OCI-LY7 (cell line): ENCODE data around the gene NCF4. TPM values are rescaled to one million over a fixed set of nuclear protein-coding genes. Genes with fewer than 3 reads are reported as not detected.

Experiments used
- BruUV-seq: library from RNA; stranded (reverse); fragments of 400-500 nt; replicated peaks from 2 replicates; lab custom pipeline; 2021; lab: Mats Ljungman, UMichigan
- CTCF ChIA-PET: fragments of 300-600 bp; sonication (Branson Sonifier 250); formaldehyde crosslinking; loops from one replicate; lab custom pipeline; 2022; ENCODE audit warnings: antibody characterized with exemption; ENCODE audit not compliant: unreplicated experiment; lab: Charles Lee
- POLR2A ChIA-PET: fragments of 300-600 bp; sonication (Branson Sonifier 250); formaldehyde crosslinking; loops from one replicate; lab custom pipeline; 2022; ENCODE audit warnings: antibody characterized with exemption; lab: Charles Lee
- DNase-seq: peaks from one replicate; pipeline ENCODE4 v3.0.0-alpha.2; 2015; ENCODE audit warnings: low spot score
- H2AFZ ChIP-seq: fragments of 200-600 bp; sonication (generic), shearing (Covaris generic); 2 replicates; pipeline ENCODE4 v1.6.1; 2014; ENCODE audit warnings: mild to moderate bottlenecking, antibody characterized with exemption, low read length, moderate library complexity
- H3K27ac ChIP-seq: fragments of 200-600 bp; sonication (generic); 2 replicates; pipeline ENCODE4 v1.5.1; 2014; ENCODE audit warnings: mixed run types, low read depth, mild to moderate bottlenecking, moderate library complexity, low read length, inconsistent platforms; ENCODE audit not compliant: poor library complexity, severe bottlenecking
- H3K36me3 ChIP-seq: fragments of 200-600 bp; sonication (generic); 2 replicates; pipeline ENCODE4 v1.6.1; 2014; ENCODE audit warnings: mild to moderate bottlenecking, antibody characterized with exemption, low read length, moderate library complexity, mixed read lengths; ENCODE audit not compliant: insufficient read depth
- H3K4me1 ChIP-seq: fragments of 200-600 bp; sonication (generic); 2 replicates; pipeline ENCODE4 v1.5.1; 2014; ENCODE audit warnings: mild to moderate bottlenecking, low read length; ENCODE audit not compliant: insufficient read depth, poor library complexity, severe bottlenecking
- H3K4me2 ChIP-seq: fragments of 200-600 bp; sonication (generic); 2 replicates; pipeline ENCODE4 v1.6.1; 2014; ENCODE audit warnings: mild to moderate bottlenecking, low read length
- H3K4me3 ChIP-seq: fragments of 200-600 bp; sonication (generic); 2 replicates; pipeline ENCODE4 v1.5.1; 2014; ENCODE audit warnings: mild to moderate bottlenecking, low read depth, low read length; ENCODE audit not compliant: poor library complexity, severe bottlenecking
- H3K79me2 ChIP-seq: fragments of 200-600 bp; sonication (generic); 2 replicates; pipeline ENCODE4 v1.6.1; 2016; ENCODE audit warnings: low read depth, mild to moderate bottlenecking, low read length, moderate library complexity, mixed read lengths; ENCODE audit not compliant: insufficient read depth
- H3K9me2 ChIP-seq: fragments of 200-600 bp; sonication (generic); 2 replicates; pipeline ENCODE4 v1.6.1; 2016; ENCODE audit warnings: mild to moderate bottlenecking, low read length, mixed read lengths; ENCODE audit not compliant: insufficient read depth
- H3K9me3 ChIP-seq: fragments of 200-600 bp; sonication (generic); 2 replicates; pipeline ENCODE4 v1.6.1; 2014; ENCODE audit warnings: mild to moderate bottlenecking, mixed run types, low read length, mixed read lengths
- H4K20me1 ChIP-seq: fragments of 200-600 bp; sonication (generic); 2 replicates; pipeline ENCODE4 v1.6.1; 2014; ENCODE audit warnings: mild to moderate bottlenecking, antibody characterized with exemption, low read length, moderate library complexity, mixed read lengths; ENCODE audit not compliant: insufficient read depth
- CTCF ChIP-seq: fragments of 200-600 bp; sonication (generic); conservative IDR thresholded peaks from 2 replicates; pipeline ENCODE4 v1.5.1; 2014; ENCODE audit warnings: mild to moderate bottlenecking, antibody characterized with exemption, low read length, moderate library complexity, mixed read lengths
- EZH2phosphoT487 ChIP-seq: fragments of 200-600 bp; sonication (generic); IDR thresholded peaks from 2 replicates; pipeline ENCODE4 v1.6.1; 2018; ENCODE audit warnings: low read depth, borderline replicate concordance, mild to moderate bottlenecking, mixed run types, antibody characterized with exemption, low read length, moderate library complexity, mixed read lengths
- intact Hi-C: fragments of 100-400 bp; cut with micrococcal nuclease; formaldehyde crosslinking; loops from one replicate; pipeline ENCODE4 v1.10.0; 2022; ENCODE audit not compliant: unreplicated experiment
- total RNA-seq, 2 experiments: library from RNA; depleted of rRNA in 1 of 2; stranded (reverse); fragments of >200 nt in 1 of 2; shearing (Covaris generic) in 1 of 2; gene quantifications; 2 replicates each; pipeline ENCODE4 v1.2.3, GENCODE V29; 2014 to 2022

Gene NCF4
- total RNA-seq, 2 experiments from 2014 or later, result 63.6 to 121 TPM

- ChIA-PET CTCF (no interaction called here), POLR2A (interaction anchor here (0.7 kb wide), 1 partner anchor 9 kb away, joined by 3 read pairs; the partner anchor contains the start of gene NCF4)
- H4K20me1 ChIP-seq, result no peaks in the 10 kb centered on the region
- no peaks in the 10 kb centered on the region; the same call in 1 of the 2 replicates for H3K36me3 ChIP-seq
- no TSS peak for BruUV-seq
- H3K79me2 ChIP-seq, result no peaks in the 10 kb centered on the region
- H3K27ac ChIP-seq, result no peak overlapping the region
- TF ChIP-seq CTCF (no peak), EZH2phosphoT487 (no peak)
- intact Hi-C loops, result no loop called here
- H3K4me3 ChIP-seq, result no peak overlapping the region
- no peak overlapping the region for H3K4me2 ChIP-seq
- no peaks in the 10 kb centered on the region; the same call in 1 of the 2 replicates for H3K9me3 ChIP-seq
- peaks cover 23% of the 10 kb centered on the region for H3K4me1 ChIP-seq
- H3K9me2 ChIP-seq, result no peaks in the 10 kb centered on the region
- no peak for DNase-seq
- H2AFZ ChIP-seq, result peak overlapping the region; percentile 92; the same call in 1 of the 2 replicates
Observed at GRCh38 chr22:36852056-36852973, 8.5 kb upstream of the NCF4 start.

- peaks cover 33% of the 10 kb centered on the region for H3K4me1 ChIP-seq
- H3K4me2 ChIP-seq, result no peak overlapping the region
- TF ChIP-seq EZH2phosphoT487 (no peak), CTCF (peak; percentile 90)
- no peaks in the 10 kb centered on the region for H4K20me1 ChIP-seq
- H3K27ac ChIP-seq, result no peak overlapping the region
- H3K36me3 ChIP-seq, result no peaks in the 10 kb centered on the region; the same call in 1 of the 2 replicates
- no peaks in the 10 kb centered on the region for H3K79me2 ChIP-seq
- no peak overlapping the region for H3K4me3 ChIP-seq
- peak; percentile 81 for DNase-seq
- intact Hi-C loops, result loop anchor here (1.0 kb wide), 1 partner anchor 71 kb away; no protein-coding TSS in a partner anchor
- H3K9me3 ChIP-seq, result no peaks in the 10 kb centered on the region; the same call in 1 of the 2 replicates
- ChIA-PET POLR2A (no interaction called here), CTCF (interaction anchor here (1.0 kb wide), 1 partner anchor 124 kb away, joined by 5 read pairs; no protein-coding TSS in a partner anchor)
- no peaks in the 10 kb centered on the region for H3K9me2 ChIP-seq
- no TSS peak for BruUV-seq
- peak overlapping the region; percentile 92 for H2AFZ ChIP-seq
Observed at GRCh38 chr22:36853407-36854099, 7.3 kb upstream of the NCF4 start.
